Mammary epithelial cell (primary cell): ENCODE results near the gene DOLPP1.

Experiments
- EZH2 ChIP-seq: IDR thresholded peaks from 2 replicates; pipeline ENCODE4 v1.6.1; 2012; ENCODE audit warnings: low read length, inconsistent platforms, borderline replicate concordance
- TF ChIP-seq, protein P1 (sequence below), 2 donors: IDR thresholded peaks in 1 of 2; conservative IDR thresholded peaks in 1 of 2; 2 replicates each; pipeline ENCODE4 v1.5.1; 2011 to 2012; ENCODE audit warnings: inconsistent platforms in 2 of 2, low read length in 2 of 2, mild to moderate bottlenecking in 2 of 2, control low read depth in 1 of 2, low read depth in 1 of 2; ENCODE audit not compliant: insufficient read depth in 1 of 2; ENCODE audit errors: extremely low read depth in 1 of 2

DNA sequence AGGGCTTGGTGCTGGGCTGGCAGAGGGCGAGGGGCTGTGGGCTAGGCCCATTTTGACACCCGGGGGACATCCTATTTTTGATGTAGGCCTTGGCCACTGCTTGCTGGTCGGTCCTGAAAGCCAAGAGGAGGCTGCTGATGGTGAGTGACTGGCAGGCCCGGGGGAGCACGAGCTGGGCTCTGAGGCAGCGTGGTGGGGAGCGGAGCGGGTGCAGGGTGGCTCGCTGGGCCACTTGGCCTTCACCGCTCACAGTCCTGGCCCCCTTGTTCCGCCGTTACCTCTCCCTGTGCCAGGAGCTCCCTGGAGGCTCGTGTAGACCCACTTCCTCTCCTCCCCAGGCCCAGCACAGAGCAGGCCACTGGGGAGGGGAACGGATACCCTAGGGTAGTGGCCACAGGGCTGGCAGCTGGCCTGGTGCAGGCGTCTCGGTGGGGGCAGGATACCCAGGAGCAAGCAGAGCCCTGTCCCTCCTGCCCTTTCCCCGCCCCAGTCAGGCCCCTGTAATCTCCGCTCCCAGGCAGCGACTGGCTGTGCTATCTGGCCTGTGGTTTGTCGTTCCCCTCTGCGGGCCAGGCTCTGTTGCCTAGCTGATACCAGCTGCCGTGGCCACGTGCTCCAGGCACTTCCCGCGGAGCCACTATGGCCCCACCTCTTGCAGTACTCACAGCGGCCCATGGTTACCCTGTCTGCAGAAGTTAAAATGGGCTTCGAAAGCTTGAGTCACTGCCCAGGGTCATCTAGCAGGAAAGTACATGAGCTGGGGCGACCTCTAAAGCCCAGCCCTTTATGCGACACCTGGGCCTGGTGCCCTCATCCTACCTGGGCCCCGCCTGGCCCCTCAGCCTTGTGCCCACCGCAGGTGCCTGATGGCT lies 11.7 kb upstream of the DOLPP1 start:
- TF ChIP-seq EZH2 = no peak
- TF ChIP-seq, protein P1, sequence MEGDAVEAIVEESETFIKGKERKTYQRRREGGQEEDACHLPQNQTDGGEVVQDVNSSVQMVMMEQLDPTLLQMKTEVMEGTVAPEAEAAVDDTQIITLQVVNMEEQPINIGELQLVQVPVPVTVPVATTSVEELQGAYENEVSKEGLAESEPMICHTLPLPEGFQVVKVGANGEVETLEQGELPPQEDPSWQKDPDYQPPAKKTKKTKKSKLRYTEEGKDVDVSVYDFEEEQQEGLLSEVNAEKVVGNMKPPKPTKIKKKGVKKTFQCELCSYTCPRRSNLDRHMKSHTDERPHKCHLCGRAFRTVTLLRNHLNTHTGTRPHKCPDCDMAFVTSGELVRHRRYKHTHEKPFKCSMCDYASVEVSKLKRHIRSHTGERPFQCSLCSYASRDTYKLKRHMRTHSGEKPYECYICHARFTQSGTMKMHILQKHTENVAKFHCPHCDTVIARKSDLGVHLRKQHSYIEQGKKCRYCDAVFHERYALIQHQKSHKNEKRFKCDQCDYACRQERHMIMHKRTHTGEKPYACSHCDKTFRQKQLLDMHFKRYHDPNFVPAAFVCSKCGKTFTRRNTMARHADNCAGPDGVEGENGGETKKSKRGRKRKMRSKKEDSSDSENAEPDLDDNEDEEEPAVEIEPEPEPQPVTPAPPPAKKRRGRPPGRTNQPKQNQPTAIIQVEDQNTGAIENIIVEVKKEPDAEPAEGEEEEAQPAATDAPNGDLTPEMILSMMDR (conservative IDR thresholded peaks at IDR 0.05 in 1 of 2, IDR thresholded peaks at IDR 0.05 in 1 of 2; ENCODE audit: extremely low read depth in 1 of 2, insufficient read depth in 1 of 2, low read depth in 1 of 2, low read length in 2 of 2) = no peak
